ENCODE measurements around the gene ANKRD23.

Gene ANKRD23

DNA sequence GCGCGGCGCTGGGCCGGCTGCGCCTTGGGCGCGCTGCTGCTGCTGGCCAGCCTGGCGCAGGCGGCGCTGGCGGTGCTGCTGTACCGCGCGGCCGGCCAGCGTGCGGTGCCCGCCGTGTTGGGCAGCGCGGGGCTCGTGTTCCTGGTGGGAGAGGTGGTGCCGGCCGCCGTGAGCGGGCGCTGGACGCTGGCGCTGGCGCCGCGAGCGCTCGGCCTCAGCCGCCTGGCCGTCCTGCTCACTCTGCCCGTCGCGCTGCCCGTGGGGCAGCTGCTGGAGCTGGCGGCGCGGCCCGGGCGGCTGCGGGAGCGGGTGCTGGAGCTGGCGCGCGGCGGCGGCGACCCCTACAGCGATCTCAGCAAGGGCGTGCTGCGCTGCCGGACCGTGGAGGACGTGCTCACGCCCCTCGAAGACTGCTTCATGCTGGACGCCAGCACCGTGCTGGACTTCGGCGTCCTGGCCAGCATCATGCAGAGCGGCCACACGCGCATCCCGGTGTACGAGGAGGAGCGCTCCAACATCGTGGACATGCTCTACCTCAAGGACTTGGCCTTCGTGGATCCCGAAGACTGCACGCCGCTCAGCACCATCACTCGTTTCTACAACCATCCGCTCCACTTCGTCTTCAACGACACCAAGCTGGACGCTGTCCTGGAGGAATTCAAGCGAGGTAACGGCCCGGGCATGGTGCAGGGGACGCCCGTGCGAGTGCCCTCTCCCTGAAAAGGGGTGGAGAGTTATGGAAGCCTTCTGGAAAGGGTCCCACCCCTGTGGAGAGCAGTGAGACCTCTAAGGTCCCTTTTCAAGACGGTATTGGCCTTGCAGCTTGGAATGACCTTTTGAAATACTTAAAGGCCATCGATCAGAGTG lies 26.8 kb downstream of the ANKRD23 start:
- TF ChIP-seq, protein P1, sequence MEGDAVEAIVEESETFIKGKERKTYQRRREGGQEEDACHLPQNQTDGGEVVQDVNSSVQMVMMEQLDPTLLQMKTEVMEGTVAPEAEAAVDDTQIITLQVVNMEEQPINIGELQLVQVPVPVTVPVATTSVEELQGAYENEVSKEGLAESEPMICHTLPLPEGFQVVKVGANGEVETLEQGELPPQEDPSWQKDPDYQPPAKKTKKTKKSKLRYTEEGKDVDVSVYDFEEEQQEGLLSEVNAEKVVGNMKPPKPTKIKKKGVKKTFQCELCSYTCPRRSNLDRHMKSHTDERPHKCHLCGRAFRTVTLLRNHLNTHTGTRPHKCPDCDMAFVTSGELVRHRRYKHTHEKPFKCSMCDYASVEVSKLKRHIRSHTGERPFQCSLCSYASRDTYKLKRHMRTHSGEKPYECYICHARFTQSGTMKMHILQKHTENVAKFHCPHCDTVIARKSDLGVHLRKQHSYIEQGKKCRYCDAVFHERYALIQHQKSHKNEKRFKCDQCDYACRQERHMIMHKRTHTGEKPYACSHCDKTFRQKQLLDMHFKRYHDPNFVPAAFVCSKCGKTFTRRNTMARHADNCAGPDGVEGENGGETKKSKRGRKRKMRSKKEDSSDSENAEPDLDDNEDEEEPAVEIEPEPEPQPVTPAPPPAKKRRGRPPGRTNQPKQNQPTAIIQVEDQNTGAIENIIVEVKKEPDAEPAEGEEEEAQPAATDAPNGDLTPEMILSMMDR (IDR thresholded peaks at IDR 0.05; ENCODE audit: low read depth, low read length): no peak
- no peaks in the 10 kb centered on the region for H3K27me3 ChIP-seq
- no peaks in the 10 kb centered on the region for H3K36me3 ChIP-seq
- H3K4me1 ChIP-seq: no peaks in the 10 kb centered on the region
- DNase-seq: no peak
- peak overlapping the region; percentile 65 for H3K4me3 ChIP-seq (ENCODE audit: low read depth, low read length)
- H3K9me3 ChIP-seq: no peaks in the 10 kb centered on the region

DNA sequence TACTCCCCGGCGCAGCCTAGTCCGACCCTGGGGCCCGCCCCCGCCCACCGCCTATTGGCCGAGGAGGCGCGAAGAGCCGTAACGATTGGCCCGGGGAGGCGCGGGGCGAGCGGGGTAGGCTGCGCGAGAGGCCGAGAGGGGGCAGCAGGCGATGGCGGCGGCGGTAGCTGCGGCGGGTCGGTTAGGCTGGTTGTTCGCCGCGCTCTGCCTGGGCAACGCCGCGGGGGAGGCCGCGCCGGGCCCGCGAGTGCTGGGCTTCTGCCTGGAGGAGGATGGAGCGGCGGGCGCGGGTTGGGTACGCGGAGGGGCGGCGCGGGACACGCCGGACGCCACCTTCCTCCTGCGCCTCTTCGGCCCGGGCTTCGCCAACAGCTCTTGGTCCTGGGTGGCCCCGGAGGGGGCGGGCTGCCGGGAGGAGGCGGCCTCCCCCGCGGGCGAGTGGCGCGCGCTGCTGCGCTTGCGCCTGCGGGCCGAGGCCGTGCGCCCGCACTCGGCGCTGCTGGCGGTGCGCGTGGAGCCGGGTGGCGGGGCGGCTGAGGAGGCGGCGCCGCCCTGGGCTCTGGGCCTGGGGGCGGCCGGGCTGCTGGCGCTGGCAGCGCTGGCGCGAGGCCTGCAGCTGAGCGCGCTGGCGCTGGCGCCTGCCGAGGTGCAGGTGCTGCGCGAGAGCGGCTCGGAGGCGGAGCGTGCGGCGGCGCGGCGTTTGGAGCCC lies 27.5 kb downstream of the ANKRD23 start, which contains the start of gene CNNM3:
CNNM3 (plus strand) TSS at position 142 of the 709 bp plus-strand sequence; CDS start at position 152, 10 bp downstream.
- Histone ChIP-seq H3K27me3 (no peaks in the 10 kb centered on the region), H3K4me1 (no peaks in the 10 kb centered on the region), H3K9me3 (no peaks in the 10 kb centered on the region), H3K36me3 (no peaks in the 10 kb centered on the region), H3K4me3 (ENCODE audit: low read depth, low read length) (peak within 1 kb of the TSS; percentile 69)
- DNase-seq: peak; percentile 95
- TF ChIP-seq, protein P1 (IDR thresholded peaks at IDR 0.05; ENCODE audit: low read depth, low read length): peak; percentile 25; the same call in 1 of the 2 replicates

DNA sequence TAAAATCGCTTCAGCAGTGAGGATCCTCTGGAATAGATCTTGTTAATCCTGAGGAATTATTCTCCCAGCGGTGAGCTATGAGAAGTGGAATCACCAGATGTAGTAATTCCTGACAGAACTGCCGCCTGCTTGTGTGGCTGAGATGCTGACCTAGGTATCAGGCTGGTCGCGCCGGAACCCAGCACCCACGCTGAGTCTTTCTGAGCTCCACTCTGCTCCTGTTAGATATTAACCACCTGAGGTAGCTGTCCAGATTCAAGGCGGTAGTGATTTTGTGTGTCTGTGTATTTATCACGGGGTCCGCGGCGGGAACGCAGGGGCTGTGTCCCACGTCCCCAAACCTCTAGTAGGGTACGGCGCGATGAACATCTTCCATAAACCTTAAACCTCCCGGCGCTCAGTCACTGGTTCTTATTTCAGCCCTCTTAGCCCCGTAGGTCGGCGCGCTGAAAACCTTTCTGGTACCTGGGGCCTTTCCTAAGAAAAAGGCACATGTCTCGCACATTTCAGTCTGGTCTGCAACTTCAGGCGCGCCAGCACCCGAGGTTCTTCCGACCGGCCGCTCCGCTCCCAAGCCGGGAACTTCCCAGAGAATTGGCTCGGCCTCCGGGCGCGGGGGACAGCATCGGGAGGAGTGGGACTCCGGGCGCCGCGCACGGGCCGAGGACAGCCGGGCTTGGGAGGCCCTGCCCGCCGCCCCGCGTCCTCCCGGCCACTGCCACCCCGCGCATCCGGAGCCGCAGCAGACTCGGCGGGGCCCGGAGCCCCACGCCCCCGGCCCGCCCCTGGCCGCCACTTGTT lies 28.3 kb downstream of the ANKRD23 start:
- no peak for DNase-seq
- Histone ChIP-seq H3K4me3 (ENCODE audit: low read depth, low read length) (peak overlapping the region; percentile 69), H3K9me3 (no peaks in the 10 kb centered on the region), H3K36me3 (no peaks in the 10 kb centered on the region), H3K4me1 (no peaks in the 10 kb centered on the region), H3K27me3 (no peaks in the 10 kb centered on the region)
- TF ChIP-seq, protein P1 (IDR thresholded peaks at IDR 0.05; ENCODE audit: low read depth, low read length): no peak

DNA sequence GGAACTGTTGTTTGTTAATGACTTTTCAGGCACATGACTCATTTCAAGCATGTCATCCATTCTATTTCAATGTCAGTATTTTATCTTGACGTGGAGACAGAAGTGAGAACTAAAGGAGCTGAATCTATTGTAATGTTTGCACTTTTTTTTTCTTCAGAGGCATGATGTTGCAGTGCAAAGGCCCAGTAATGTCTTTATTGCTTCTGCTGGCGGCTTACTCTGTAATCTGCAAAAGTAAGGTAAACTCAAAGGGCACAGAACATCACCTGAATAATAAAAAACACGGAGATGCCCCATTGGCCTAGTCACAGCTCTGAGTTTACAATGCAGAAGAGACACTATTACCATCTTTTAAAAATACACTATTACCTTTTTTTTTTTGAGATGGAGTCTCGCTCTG lies 30.2 kb downstream of the ANKRD23 start:
- H3K27me3 ChIP-seq: no peaks in the 10 kb centered on the region
- DNase-seq: no peak
- TF ChIP-seq, protein P1 (IDR thresholded peaks at IDR 0.05; ENCODE audit: low read depth, low read length): no peak

DNA sequence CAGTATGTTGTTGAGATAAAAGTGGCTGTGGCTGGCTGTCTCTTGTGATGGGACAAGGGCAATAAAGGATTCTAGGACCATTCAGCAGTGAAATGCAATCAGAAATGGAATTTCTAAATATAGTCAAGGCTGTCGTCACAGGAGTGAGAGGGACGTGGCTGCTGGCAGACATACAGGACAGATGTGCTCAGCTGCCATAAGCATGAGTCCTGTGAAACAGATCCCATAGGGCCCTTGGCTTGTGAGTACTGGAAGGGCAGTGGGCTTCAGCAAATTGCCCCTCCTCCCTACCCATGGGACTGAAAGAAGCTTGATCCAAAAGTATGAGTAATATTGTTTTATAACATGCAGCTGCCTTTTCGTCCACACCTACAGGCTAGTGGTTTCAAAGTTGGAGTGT lies 31.9 kb downstream of the ANKRD23 start:
- H3K4me3 ChIP-seq (ENCODE audit: low read depth, low read length): no peak overlapping the region
- DNase-seq: no peak

More for the DNA sequence above, 30.2 kb downstream of the ANKRD23 start:
- Histone ChIP-seq H3K4me1 (no peaks in the 10 kb centered on the region), H3K36me3 (no peaks in the 10 kb centered on the region), H3K9me3 (no peaks in the 10 kb centered on the region), H3K4me3 (ENCODE audit: low read depth, low read length) (no peak overlapping the region)

More for the DNA sequence above, 31.9 kb downstream of the ANKRD23 start:
- Histone ChIP-seq H3K4me1 (no peaks in the 10 kb centered on the region), H3K27me3 (no peaks in the 10 kb centered on the region), H3K9me3 (no peaks in the 10 kb centered on the region), H3K36me3 (no peaks in the 10 kb centered on the region)
- TF ChIP-seq, protein P1 (IDR thresholded peaks at IDR 0.05; ENCODE audit: low read depth, low read length): no peak

All from BE2C (cell line).